Activated CD4-positive, alpha-beta T cell treated with anti-CD3 and anti-CD28 coated beads for 24 hours (primary cell): Measurements from ENCODE around the gene FBXL13.
"Not testable (repeated sequence)": the region's sequence is repeated elsewhere in the genome, so short reads cannot be mapped to it uniquely, and the experiment has no call there.

Experiments used
- DNase-seq, 2 donors: peaks; one replicate each; pipeline ENCODE4 v3.0.0-alpha.2; 2020; ENCODE audit warnings: low read depth in 2 of 2

FBXL13 gene

DNA sequence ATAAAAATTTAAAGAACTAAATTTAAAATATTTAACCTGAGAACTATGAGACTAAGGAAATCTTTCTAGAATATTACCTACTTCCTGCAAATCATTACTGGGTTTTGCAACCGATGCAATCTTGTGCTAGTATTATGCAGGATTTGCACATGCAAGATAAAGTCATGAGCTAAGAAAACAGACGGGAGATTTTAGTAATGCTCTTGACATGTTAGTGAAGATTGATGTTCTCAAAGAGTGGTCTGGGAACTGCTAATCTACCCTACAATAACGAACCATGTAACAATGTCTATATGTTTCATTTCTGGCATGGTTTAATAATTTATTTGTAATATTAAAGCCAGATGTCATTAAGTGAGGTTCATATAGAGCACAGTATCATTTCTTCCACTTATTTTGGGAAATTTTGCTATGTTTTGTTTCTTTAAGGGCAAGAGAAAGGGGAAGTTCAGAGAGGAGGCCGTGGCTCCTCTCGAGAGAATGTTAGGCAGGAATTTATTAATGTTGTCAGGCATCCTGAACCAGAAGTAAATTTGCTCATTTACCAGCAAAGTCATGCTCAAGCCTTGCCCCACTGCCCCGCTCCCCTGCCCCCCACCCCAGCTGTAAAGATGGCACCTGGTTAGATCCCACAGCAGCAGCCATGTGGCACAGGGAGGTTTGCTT is 139.0 kb downstream of the FBXL13 start:
- DNase-seq = no peak

DNA sequence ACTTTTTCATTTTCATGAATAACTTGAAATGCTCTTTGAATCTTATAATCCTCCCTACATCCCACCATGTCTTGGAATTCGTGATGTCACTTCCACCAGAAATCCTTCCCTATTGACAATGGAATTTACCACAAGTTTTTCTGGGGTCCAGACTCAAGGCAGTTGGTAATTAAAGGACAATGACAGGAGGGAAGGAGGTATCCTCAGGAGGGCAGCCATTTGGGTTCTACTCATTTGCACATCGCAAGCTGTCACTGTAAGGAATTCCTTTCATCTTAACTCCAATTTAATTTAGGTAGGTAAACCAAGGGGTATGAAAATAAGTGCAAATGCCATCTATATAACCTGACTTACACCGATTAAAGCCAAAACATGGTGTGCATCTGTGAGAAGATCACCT is 139.9 kb downstream of the FBXL13 start:
- DNase-seq = no peak

DNA sequence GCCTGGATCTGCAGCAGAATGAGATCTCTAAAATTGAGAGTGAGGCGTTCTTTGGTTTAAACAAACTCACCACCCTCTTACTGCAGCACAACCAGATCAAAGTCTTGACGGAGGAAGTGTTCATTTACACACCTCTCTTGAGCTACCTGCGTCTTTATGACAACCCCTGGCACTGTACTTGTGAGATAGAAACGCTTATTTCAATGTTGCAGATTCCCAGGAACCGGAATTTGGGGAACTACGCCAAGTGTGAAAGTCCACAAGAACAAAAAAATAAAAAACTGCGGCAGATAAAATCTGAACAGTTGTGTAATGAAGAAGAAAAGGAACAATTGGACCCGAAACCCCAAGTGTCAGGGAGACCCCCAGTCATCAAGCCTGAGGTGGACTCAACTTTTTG is 140.4 kb downstream of the FBXL13 start:
- no peak for DNase-seq

DNA sequence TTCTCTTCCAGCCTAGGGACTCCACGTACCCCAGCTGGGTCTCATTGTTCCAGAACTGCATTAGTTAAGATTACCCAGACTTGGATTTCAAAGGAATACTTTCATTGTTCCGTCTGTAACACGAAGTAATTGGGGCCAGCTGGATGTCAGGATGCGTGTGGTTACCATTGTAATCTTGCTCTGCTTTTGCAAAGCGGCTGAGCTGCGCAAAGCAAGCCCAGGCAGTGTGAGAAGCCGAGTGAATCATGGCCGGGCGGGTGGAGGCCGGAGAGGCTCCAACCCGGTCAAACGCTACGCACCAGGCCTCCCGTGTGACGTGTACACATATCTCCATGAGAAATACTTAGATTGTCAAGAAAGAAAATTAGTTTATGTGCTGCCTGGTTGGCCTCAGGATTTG is 140.8 kb downstream of the FBXL13 start:
- no peak for DNase-seq

DNA sequence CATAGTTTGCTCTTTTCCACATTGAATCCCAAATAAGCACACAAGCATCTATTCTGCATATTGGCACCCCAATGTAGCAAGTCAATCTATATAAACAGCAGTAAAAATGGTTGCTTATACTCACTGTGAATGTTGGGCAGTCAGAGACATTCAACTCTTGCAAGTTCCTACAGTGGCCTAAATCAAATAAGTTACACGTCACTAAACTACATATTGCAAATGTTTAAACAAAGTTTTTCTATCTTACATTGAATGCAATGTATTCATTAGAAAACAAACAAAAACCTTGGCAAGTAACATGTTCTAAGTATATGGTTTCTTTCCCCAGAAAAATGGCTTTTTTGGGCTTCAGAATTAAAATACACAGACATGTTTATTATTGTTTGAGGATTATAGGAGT is 142.8 kb downstream of the FBXL13 start:
- DNase-seq = no peak

DNA sequence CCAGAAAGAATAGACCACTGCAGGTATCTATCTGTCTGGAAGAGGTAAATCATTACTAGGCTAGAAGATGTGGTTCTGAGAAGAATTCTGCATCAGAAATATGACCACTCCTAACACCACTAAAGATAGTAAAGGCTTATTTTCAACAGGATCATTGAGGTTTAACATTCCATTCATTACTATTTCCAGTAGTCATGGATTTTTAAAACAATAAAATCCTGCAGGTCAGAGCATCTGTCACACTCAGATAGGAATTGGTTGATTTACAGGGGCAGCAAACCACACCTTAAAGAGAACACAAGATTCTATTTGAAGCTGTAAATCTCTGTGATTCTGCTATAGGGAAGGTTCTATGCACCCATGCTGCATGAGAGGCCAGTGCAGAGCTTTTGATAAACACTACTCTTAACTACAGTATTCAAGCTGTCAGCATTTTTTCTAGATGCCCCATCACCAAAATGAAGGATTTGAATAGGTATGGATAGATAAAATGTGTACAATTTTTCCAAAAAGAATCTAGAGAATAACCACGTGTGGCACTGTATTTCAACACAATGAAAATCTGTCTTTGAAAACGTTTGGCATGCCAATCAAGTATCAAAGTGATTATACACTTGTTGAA is 147.2 kb downstream of the FBXL13 start:
- no peak for DNase-seq

DNA sequence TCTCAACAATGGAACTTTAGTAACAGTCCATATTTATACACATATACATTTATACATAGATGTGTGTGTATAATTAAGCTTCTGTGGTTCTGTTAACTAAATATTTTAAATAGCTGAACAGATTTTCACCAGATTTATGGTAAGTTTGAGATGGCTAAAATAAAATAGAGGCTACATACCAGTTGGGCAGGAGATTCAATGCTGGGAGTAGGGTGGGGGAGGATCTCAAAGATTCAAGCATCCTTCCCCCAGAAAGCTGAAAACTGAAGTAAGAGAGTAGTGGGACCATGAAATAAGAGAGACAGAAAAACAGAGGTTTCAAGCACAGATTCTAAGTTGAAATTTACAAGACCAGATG is 147.8 kb downstream of the FBXL13 start:
- DNase-seq = no peak

DNA sequence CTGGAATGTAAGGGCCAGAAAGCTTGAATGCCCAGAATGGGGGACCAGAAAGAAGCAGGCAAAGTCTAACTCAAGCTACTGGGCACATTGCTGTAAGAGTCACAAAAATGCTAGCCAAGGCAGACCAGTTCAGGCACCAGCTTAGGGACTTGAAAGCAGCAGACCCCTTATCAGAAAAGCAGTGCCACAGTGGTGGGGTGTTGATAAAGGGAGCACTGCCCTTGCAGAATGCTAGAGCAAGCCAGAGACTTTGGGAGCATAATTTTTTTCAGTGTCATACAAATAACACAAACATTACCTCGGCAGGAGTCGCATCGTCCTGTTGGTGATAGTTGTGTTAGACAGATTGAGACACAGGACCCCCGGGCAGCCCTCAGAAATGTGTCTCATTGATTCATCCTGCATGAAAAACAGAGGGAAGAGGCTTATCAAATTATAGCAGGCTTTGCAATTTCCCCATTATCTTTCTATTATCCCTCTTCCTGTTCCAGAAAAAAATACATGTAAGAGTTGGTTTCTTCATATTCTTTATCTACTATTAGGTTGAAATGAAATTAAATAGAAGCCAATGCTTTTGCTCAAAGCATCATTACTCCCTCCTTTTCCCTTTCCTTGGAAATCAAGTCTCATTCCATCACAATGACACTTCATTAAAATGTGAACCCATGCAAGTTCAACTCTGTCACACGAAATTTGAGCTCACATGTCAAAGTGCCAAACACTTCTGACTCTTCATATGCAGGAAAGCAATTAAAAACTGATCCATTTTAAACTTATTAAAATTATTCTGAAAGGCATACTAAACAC is 148.4 kb downstream of the FBXL13 start:
- DNase-seq = no peak

DNA sequence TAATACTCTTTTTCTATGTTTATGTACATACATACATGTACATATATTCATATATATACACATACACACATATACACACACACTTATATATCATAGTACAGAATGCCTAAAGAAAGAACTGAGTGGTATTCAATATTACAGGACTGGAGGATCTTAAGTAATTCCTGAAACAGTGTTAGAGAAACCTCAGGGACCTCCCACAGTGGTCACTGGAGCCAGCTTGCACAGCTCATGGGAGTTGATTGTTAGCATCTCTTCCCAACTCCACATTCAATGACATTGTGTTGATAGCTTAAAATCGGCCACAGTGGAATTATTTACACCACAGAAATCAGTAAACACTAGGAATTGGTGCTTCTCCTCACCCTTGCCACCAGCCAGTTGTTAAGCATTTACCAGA is 155.8 kb downstream of the FBXL13 start:
- DNase-seq = no peak

DNA sequence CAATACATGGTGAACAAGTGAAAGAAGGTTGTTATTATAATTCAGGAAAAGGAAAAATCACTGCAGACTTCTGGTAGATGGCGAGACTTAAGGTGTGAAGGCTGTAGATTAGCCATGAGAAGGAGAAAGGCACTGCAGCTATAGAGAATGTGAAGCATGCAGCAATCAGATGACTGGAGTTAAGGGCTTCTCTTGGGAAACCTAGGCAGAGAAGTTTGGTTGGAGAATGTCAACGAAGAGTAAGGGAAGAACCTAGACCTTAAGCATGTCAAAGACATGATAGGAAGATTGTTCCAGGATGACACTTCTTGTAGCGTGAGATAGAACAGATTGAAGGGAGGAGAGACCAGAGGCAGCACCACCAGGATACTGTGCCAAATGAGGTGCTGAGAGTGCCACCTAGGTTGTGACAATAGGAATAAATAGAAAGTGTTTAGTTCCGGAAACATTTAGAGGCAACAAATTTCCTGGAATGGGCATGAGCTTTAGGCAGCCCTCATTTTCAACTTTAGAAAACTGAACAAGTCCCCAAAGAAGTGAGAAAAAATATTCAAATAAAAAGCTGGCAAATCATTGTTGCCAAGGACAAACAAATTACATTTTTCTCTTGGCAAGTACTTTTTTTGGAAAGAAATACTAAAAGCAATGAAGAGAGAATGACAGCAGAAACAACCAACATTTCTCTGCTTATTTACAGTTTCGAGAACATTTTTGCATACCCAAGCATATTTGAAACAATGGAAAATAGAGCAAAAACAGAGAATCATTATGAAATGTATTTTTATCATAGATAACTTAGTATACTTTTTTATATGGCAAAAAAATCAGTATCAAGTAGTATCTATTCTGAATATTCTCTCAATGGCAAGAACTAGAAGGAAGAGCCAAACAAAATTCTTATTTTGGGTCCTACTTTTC is 156.9 kb downstream of the FBXL13 start:
- no peak for DNase-seq

DNA sequence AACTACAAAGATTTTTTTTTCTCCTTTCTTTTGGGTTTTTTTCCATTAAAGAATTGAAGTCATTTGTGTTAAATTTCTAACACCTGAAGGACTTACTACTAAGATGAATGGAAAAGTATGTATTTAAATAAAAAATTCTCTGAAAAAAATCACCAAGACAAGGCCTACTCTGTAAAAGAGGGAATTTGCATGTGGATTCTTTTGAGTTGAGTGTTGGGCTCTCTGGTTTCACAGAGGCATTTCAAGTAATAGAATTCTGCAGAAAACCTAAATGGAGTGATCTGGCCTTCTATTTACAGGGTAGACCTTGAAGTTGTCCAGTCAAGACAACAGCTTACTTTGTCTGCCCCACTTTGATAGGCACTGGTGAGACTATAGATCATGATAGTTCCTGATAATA is 157.7 kb downstream of the FBXL13 start:
- no peak for DNase-seq

DNA sequence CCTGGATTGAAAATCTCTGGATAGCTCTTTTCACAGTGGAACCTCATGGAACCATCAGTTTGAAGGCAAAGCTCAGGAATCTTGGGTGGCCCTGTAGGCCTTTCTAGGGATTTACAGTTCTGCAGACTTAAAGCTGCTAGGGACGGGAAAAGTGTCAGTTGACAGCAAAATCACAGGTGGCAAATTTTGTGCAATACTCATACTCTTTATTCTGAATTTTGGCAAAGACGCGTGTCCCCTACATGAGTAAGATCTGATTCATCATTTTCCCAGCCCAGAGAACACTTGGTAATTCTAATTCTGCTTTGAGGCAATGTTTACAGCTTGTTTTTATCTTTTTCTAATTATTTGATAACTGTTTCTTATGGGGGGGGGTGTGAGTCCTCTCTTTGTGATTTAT is 158.2 kb downstream of the FBXL13 start:
- no peak for DNase-seq

DNA sequence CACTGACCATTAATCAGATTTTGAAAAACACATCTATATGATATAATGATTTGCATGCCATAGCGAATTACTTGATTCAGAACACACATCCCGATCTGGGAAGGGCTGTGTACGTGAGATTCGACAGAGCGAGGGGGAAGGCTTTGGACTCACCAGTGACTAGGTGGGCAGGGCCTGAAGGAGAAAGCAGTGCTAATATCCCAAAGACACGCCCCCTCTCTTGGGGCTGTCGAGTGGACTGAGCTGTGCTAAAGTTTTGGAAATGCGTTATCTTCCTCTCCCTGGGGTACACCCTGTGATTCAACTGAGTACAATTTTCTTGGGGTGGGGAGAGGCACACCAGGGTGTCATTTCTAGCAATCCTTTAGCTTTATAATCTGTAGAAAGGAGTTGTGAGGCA is 160.0 kb downstream of the FBXL13 start:
- DNase-seq = no peak

DNA sequence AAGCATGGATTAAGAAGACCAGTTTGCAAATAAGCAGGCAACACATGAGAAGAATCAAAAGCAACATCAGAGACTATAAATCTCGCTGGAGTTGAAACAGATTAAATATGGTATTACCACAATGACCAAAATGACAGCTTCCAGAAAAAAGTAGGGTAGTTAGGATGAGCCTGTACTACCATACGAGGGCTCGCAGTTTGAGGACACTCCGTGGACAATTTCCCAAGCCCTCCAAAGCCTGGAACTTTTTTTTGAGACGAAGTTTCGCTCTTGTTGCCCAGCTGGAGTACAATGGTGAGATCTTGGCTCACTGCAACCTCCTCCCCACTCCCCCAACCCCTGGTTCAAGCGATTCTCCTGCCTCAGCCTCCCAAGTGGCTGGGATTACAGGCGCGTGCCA is 160.8 kb downstream of the FBXL13 start:
- no peak for DNase-seq

DNA sequence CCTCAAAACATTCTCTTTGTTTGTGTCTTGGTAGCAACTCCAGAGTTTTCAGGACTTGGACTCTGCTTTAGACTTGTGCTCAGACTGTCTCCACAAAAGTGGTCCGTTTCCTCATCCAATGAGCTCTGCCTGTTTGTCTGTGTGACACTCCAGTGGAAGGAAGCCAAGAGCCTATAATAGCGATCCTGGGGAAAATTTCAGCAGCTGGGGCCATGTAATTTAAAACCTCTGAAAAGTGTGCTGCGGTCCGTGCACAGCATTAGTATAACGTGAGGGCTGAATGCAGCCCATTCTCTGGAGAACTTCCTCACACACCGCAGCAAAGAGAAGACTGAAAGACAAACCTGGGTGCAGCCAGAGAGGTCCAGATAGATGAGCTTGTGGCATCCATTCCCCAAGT is 161.9 kb downstream of the FBXL13 start, which contains the start of gene LRRC17:
TSS of gene LRRC17 (plus strand) at position 259 of the 400 bp plus-strand sequence. CDS start 20,914 bp downstream, outside the sequence.
- no peak for DNase-seq

DNA sequence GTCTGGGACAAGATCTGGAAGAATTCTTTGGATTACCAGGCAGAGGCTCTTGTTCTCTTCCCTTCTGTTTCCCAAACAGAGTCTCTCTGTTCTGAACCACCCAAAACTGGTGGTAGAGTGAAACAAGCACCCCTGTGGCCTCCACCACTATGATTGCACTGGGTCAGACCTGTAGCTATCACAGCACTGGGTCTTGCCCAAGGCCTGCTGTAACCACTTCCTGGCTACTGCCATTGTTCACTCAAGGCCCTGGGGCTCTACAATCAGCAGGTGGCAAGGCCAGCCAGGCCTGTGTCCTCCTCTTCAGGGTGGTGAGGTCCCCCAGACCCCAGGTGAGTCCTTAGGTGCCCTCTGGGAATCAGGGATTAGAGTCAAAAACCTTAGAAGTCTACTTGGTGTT is 165.9 kb downstream of the FBXL13 start:
- DNase-seq = no peak

DNA sequence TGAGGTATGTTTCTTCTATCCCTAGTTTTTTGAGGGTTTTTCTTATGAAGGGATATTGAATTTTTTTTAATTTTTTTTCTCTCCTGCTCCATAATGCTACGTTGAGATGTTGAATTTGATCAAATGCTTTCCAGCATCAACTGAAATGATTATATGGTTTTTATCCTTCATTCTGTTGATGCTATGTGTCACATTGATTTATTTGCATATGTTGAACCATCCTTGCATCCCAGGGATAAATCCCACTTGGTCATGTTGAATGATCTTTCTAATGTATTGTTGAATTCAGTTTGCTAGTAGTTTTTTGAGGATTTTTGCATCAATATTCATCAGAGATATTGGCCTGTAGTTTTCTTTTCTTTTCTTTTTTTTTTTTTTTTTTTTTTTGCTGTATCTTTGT is 171.0 kb downstream of the FBXL13 start:
- not testable (repeated sequence) for DNase-seq

DNA sequence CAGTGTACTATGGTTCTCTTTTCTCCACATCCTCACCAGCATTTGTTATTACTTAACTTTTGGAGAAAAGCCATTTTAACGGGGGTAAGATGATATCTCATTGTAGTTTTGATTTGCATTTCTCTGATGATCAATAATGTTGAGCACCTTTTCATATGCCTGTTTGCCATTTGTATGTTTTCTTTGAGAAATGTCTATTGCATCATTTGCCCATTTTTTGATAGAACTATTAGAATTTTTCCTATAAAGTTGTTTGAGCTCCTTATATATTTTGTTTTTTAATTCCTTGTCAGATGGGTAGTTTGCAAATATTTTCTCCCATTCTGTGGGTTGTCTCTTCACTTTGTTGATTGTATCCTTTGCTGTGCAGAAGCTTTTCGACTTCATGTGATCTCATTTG is 172.5 kb downstream of the FBXL13 start:
- not testable (repeated sequence) for DNase-seq

DNA sequence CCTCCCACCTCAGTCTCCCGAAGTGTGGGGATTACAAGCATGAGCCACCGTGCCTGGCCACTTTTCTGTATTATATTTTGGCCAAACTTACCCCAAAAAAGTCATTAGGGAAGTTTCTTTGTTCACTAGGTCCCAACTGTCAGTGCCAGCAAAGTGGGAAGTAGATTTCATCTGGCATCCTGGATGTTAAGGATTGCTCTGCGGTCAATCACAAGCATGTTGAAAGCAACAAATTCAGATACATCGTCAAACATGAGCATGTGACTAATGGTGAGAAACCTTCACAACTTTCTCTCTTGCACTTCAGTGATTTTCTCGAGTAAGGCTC is 176.1 kb downstream of the FBXL13 start:
- DNase-seq = no peak

DNA sequence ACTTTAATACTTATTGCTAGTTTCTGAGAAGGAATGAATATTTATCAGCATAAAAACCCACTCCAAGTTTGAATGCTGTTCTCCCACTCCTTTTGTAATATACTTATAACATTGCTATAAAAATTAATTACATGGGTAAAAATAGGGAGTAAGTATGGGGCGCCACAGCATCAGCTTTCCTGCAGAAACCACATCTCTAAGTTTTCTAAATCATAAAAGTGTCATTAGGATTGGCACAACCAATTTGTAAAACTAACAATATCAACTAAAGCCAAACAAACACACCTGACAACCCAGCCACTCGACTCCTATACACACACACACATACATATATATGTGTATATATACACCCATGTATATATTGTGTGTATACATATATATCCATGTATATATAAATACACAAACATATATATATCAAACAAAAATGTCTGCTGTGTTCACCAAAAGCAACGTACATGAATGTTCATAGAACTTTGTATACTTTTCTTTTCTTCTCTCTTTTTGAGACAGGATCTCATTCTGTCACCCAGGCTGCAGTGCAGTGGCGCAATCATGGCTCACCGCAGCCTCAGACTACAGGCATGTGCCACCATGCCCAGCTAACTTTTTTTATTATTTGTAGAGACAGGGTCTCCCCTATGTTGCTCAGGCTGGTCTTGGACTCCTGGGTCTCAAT is 176.6 kb downstream of the FBXL13 start:
- DNase-seq = no peak

DNA sequence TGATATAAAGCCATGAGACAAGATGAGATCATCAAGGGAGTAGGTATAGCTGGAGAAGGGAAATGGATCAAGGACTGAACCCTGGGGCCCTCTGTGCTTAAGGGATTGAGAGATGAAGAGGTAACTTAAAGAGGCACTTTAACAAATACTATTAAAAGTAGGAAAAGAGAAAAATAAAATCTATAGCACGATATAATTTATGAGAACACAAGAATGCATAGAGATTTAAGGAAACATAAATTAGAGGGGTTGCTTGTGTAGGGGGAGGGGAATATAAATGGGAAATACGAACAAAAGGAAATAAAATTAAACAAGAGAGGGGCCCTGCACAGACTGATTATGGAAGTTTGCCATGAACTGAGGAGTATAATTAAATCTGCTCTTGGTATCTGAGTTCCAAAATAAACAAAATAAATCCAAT is 177.4 kb downstream of the FBXL13 start:
- DNase-seq = no peak

DNA sequence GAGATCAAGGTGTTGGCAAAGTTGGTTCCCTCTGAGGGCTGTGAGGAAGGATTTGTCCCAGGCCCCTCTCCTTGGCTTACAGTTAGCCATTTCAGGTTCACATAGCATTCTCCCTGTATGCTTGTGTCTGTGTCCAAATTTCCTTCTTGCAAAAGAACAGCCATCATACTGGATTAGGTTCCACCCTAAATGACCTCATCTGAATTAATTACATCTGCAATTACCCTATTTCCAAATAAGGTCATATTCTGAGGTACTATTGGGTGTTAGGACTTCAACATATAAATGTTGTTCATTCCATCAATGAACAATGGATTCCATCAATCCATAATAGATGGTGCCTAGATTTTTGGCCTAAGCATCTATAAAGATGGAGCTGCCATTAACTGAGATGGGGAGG is 178.0 kb downstream of the FBXL13 start:
- no peak for DNase-seq
